Hepatocyte (in vitro differentiated cells): ENCODE measurements around the gene BBX.

Experiments
- CTCF ChIP-seq: fragments of 200-600 bp; sonication (generic); IDR thresholded peaks from 2 replicates; pipeline ENCODE4 v1.5.1; 2016; ENCODE audit warnings: antibody characterized with exemption, mild to moderate bottlenecking; ENCODE audit not compliant: poor library complexity
- EZH2 ChIP-seq: fragments of 200-600 bp; sonication (generic); IDR thresholded peaks from 2 replicates; pipeline ENCODE4 v1.6.1; 2016; ENCODE audit warnings: antibody characterized with exemption, mild to moderate bottlenecking, borderline replicate concordance
- EZH2phosphoT487 ChIP-seq: fragments of 200-600 bp; sonication (generic); IDR thresholded peaks from one replicate; pipeline ENCODE4 v1.6.1; 2018; ENCODE audit warnings: antibody characterized with exemption, mild to moderate bottlenecking, low read depth, moderate library complexity; ENCODE audit not compliant: unreplicated experiment, severe bottlenecking

GRCh38 chr3:107791027-107791426, 268.3 kb downstream of the BBX start:
- TF ChIP-seq CTCF (no peak), EZH2phosphoT487 (no peak), EZH2 (no peak)
